ENCODE measurements around the gene GPRC5B.

DNA sequence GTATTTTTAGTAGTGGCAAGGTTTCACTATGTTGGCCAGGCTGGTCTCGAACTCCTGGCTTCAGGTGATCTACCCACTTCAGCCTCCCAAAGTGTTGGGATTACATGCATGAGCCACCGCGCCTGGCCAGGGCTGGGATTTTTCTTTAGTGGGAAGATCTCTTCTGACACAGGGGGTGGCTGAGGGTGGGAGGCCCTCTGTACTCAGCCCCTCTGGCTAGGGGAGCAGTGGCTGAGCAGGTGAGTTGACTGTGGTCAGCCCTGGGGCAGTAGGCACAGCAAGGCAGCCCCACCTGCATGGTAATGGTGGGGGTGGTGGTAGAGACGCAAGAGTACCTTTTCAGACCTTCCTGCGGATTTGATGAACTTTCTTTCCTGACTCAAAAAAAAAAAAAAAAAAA, 12.3 kb upstream of the GPRC5B start:
- TF ChIP-seq, protein P1, sequence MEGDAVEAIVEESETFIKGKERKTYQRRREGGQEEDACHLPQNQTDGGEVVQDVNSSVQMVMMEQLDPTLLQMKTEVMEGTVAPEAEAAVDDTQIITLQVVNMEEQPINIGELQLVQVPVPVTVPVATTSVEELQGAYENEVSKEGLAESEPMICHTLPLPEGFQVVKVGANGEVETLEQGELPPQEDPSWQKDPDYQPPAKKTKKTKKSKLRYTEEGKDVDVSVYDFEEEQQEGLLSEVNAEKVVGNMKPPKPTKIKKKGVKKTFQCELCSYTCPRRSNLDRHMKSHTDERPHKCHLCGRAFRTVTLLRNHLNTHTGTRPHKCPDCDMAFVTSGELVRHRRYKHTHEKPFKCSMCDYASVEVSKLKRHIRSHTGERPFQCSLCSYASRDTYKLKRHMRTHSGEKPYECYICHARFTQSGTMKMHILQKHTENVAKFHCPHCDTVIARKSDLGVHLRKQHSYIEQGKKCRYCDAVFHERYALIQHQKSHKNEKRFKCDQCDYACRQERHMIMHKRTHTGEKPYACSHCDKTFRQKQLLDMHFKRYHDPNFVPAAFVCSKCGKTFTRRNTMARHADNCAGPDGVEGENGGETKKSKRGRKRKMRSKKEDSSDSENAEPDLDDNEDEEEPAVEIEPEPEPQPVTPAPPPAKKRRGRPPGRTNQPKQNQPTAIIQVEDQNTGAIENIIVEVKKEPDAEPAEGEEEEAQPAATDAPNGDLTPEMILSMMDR (conservative IDR thresholded peaks at IDR 0.05): no peak
- no peak for TF ChIP-seq ZFX (IDR thresholded peaks at IDR 0.05)
